ENCODE measurements around the gene TLCD3B.
A peak's percentile ranks its signal among the peaks of the same experiment; 100 is the strongest.

TLCD3B gene

GRCh38 chr16:30004811-30005242 lies 26.2 kb downstream of the TLCD3B start:
- DNase-seq (ENCODE audit: low read depth) = no peak

- DNase-seq (ENCODE audit: low read depth) = no peak
Observed at GRCh38 chr16:30004424-30004776, 26.7 kb downstream of the TLCD3B start.

GRCh38 chr16:30003670-30004423 lies 27.2 kb downstream of the TLCD3B start:
- DNase-seq (ENCODE audit: low read depth) = no peak

GRCh38 chr16:30002614-30003346 lies 28.3 kb downstream of the TLCD3B start:
- no peak for DNase-seq (ENCODE audit: low read depth)

GRCh38 chr16:30000735-30001631 lies 30.1 kb downstream of the TLCD3B start:
- no peak for DNase-seq (ENCODE audit: low read depth)

- no peak for DNase-seq (ENCODE audit: low read depth)
Observed at GRCh38 chr16:29999605-30000004, 31.5 kb downstream of the TLCD3B start.

DNA sequence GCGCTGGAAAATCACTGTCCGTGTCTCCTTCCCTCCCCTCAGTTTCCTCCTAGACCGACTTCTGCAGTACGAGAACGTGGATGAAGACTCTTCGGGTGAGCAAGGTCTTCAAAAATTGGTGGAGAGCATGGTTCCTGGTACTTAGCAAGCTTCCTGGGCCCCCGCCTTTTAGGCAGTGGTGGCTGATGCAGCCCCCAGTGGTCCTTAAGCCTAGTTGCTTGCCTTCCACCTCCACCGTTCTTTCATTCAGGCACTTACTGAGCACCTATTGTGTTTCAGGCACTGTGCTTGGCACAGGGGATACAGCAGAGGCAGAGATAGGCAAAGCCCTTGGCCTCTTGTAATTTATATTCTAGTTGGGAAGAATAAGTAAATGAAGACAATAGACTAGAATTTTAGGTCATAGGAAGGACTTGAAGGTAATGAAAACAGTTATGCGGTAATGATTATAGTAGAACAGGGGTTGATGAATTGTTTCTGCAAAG lies 34.3 kb downstream of the TLCD3B start:
- no peak for DNase-seq (ENCODE audit: low read depth)

DNA sequence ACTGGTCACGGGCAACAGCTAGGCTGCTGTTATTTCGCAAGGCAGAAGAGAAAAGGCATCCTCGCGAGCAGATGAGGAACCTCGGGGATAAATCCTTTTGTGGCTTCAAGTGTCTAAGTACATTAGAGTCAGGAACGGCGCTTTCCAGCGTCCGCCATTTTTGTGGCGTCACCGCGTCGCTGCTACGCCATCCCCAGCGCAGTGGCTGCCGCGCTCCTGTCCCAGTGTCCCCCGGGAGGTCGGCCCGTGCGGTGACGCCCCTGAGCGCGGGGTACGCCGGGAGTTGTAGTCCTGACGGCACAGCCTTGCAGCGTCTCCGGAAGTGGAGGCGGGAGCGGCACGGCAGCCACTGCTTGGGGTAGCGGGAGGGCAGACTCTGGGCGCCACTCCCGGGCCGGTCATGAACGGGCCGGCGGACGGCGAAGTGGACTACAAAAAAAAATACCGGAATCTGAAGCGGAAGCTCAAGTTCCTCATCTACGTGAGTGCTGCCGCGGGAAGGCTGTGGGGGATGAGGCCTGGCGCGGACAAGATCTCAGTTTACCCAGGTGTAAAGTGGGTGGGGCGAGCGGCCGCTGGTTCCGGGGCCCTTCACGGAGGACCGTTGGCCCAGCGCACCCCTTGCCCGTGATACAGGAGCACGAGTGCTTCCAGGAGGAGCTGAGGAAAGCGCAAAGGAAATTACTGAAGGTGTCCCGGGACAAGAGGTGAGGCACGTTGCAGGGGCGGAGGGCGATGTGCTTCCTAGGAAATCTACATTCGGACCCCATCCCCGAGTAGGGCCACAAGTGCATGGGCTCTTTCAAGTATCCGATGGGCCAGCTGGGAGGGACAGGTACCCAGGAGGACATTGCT lies 34.9 kb downstream of the TLCD3B start, which contains the start of gene INO80E:
INO80E (plus strand) TSS at position 331 of the 855 bp plus-strand sequence; CDS start at position 401, 70 bp downstream.
- DNase-seq (ENCODE audit: low read depth) = peak; percentile 99

DNA sequence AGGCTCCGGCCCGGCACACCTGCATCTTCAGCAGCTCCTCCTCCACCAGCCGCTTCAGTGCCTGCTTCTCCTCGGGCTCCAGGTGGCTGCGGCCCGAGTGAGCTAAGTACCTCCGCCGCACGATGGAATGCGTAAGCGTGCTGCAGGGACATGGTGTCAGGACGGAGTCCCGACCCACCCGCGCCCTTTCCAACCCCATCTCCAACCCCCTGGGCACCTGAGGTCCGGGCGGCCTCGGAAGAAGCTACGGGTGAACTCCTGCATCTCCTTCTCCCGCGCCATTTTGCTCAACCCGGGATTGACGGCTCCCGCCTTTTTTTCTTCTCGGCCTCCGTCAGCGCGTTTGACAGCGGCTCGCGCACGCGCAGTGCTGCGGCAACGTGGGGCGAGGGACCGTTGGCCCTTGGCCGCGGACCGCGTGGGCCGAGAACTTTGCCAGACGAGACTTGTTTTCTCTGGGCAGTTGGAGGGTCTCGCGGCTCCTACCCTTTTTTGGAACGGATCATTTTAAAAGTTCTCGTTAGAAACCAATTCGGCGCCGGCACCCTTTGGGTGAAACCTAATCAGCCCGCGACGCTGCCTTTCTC lies 35.7 kb downstream of the TLCD3B start, which contains the start of gene HIRIP3:
HIRIP3 (minus strand) TSS at position 294 of the 587 bp plus-strand sequence; CDS start at position 282, 12 bp downstream.
- DNase-seq (ENCODE audit: low read depth) = peak; percentile 80

DNA sequence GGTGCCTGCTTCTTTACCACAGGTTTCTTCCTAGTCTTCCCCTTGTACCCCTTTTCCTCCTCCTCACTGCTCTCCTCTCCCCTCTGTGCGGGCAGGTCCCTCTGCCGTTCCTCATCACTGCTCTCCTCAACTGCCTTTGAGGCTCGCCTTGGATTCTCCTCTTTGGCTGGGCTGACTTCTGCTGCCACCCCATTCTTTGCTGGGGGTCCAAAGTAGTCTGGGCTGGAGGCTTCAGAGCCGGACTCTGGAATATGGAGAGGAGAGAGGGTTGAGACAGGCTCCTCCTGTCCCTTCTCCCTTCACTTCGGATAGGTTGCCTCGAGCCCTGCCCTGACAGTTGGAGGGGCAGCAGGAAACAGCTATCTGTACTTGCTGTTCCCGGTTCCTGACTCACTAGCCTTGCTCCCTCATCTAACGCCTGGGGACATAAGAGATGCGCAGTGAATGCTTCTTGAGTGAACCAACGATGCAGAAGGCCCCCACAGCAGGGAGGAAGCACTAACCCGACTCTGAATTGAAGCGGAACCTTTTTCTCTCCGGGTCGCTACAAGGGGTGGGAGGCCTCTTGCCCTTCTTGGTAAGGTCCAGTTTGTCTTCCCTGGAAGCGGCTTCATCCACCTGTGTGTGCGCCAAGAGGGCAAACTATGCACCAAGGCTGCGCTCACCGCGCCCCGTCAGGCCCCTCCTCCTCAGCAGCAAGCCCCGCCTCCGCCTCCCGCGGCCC lies 36.3 kb downstream of the TLCD3B start:
- DNase-seq (ENCODE audit: low read depth) = peak; percentile 50

- no peak for DNase-seq (ENCODE audit: low read depth)
Observed at GRCh38 chr16:29993903-29994599, 37.0 kb downstream of the TLCD3B start.

GRCh38 chr16:29993191-29993902 lies 37.7 kb downstream of the TLCD3B start:
- no peak for DNase-seq (ENCODE audit: low read depth)

- no peak for DNase-seq (ENCODE audit: low read depth)
Observed at GRCh38 chr16:29992344-29992967, 38.6 kb downstream of the TLCD3B start.

DNA sequence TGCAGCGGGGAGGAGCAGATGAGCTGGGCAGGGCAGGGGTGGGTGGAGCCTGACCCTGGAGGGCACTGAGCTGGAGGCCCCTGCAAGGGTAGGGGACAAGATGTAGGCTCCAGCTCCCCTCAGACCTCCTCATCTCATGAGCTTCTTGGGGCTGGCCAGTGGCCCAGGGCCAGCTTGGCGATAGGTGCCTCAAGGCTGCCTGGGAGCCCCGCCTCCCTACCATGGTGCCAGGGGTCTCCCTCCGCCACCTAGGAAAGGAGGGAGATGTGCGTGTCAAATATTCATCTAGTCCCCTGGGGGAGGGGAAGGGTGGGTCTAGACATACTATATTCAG lies 39.5 kb downstream of the TLCD3B start:
- no peak for DNase-seq (ENCODE audit: low read depth)

GRCh38 chr16:29990883-29991570 lies 40.0 kb downstream of the TLCD3B start:
- DNase-seq (ENCODE audit: low read depth) = no peak

DNA sequence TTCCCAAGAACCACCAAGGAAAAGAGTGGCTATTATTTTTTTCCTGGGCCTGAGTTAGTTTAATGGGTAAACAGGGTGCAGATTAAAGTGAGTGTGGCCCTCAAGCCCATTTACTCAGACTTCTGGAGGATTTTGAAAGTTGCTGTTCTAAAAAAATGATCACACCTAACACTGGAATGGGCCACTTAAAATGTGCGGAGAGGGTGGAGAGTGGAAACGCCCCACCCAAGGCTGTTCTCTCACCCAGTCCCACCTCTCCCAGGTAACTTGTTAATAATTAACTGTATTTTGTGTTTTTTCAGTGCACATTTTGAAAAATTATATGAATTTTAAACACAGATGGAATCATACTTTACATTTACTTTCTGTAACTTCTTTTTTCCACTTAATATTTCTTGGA lies 41.0 kb downstream of the TLCD3B start:
- no peak for DNase-seq (ENCODE audit: low read depth)

DNA sequence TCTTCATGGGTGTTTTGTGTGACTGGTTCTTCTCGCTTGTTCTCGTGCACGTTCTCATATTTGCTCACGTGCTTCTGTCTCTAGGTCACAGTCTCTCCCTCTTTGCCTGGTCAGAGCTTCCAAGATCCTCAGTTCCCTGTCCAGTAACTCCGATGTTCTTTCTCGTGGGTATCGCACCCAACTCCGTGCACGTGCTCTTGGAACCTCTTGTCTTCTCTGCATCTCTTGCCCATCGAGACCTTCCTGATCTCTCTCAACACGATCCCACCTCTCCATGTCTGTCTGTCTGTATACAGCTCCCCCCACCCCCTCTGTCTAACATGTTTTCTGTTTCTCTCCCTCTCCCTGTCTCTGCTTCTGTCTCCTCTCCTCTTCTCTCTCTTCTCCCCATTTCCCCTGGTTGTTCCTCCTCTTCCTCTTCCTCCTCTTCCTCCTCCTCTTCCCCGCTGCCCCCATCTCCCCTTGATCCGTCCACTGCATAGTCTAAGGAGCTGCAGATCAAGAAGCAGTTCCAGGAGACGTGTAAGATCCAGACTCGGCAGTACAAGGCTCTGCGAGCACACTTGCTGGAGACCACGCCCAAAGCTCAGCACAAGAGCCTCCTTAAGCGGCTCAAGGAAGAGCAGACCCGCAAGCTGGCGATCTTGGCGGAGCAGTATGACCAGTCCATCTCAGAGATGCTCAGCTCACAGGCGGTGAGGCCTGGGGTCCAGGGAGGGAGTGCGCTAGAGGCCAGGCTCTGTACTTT lies 41.8 kb downstream of the TLCD3B start:
- DNase-seq (ENCODE audit: low read depth) = no peak

Data from stimulated activated CD8-positive, alpha-beta memory T cell treated with anti-CD3 and anti-CD28 coated beads, Interleukin-7, amount 100 ng/mL, for 24 hours (primary cell).